GM18502 (cell line): Measurements from ENCODE around the gene KRTAP5-11.
"Not testable (repeated sequence)": the region's sequence is repeated elsewhere in the genome, so short reads cannot be mapped to it uniquely, and the experiment has no call there.

Experiments used
- ATAC-seq: cut with Tn5 transposase; IDR thresholded peaks from one replicate; pipeline ENCODE4 v1.9.1; 2021; ENCODE audit warnings: mild to moderate bottlenecking; ENCODE audit not compliant: unreplicated experiment, poor library complexity

The KRTAP5-11 gene

DNA sequence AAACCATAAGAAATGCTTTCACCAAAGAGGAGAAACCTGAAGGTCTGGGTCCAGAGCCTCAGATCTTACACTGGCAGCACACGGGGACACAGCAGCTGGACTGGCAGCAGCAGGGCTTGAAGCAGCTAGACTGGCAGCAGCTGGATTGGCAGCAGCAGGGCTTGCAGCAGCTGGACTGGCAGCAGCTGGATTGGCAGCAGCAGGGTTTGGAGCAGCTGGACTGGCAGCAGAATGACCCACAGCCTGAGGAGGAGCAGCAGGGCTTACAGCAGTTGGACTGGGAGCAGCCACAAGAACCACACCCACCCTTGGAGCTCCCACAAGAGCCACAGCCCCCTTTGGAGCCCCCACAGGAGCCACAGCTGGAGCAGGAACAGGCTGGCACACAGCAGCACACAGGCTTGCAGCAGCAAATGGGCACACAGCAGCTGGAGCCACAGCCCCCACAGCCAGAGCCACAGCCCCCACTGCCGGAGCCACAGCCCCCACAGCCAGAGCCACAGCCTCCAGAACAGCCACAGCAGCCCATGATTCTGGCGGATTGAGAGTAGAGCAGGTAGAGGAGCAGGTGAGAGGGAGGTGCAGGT is at the start of gene KRTAP5-11:
Gene KRTAP5-11, minus strand, starts transcription at position 567 of the 587 bp plus-strand sequence. Its CDS starts 38 bp downstream, at position 529.
- no peak for ATAC-seq

GRCh38 chr11:71631551-71631950 is 48.9 kb upstream of the KRTAP5-11 start:
- ATAC-seq: not testable (repeated sequence)

DNA sequence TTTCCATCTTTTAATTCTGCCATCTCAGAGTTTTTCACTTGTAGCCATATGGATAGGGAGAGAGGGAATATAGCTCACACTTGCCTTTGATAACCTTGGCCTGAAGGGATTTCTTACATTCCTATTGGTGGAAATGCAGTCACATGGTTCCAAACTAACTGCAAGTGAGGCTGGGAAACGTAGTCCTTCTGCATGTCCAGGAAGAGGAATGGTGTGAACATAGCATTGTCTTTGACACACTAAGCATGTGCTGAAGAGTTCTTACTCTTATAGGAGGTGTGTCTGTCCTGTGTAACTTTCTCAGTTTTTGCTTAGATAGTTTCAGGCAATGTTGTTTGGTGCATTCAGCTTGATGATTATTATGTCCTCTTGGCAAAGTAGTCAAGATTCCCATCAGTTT is 47.4 kb upstream of the KRTAP5-11 start:
- not testable (repeated sequence) for ATAC-seq

DNA sequence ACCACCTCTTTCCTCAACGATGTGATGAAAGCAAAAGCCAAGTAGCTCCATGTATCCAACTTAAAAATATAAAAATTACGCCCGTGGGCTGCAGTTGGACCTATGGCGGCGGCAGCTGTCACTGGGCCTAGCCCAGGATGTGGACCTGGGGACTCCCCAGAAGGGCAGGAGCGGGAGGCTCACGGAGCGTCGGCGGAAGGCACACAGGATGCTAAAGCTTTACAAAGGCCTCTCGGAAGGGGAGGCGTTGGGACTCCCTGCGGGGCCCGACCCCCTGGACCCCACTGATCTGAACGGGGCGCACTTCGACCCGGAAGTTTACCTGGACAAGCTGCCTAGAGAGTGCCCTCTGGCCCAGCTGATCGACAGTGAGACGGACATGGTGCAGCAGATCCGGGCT is 46.3 kb upstream of the KRTAP5-11 start:
- ATAC-seq: not testable (repeated sequence)

DNA sequence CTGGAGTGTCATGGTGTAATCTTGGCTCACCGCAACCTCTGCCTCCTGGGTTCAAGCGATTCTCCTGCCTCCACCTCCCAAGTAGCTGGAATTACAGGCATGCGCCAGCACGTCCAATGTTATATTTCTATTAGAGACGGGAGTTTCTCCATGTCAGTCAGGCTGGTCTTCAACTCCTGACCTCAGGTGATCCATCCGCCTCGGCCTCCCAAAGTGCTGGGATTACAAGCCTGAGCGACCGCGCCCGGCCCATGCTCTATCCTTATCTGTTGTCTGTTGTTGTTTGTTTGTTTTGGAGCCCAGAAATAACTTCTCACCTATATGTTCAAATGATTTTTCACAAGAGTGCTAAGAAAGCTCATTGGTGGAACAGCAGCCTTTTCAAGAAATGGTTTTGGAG is 40.6 kb upstream of the KRTAP5-11 start:
- not testable (repeated sequence) for ATAC-seq

DNA sequence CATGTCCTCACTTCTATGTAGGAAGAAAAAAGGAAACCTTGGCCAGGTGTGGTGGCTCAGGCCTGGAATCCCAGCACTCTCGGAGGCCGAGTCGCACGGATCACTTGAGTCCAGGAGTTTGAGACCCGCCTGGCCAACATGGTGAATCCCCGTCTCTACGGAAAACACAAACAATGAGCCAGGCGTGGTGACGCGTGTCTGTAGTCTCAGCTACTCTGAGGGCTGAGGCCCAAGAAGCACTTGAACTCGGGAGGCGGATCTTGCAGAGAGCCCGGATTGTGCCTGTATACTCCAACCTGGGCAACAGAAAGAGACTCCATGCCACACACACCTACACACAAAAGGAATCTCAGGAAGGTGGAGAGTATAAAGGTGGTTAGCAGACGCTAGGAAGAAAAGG is 39.9 kb upstream of the KRTAP5-11 start:
- not testable (repeated sequence) for ATAC-seq

GRCh38 chr11:71615003-71615402 is 32.3 kb upstream of the KRTAP5-11 start:
- ATAC-seq: not testable (repeated sequence)

DNA sequence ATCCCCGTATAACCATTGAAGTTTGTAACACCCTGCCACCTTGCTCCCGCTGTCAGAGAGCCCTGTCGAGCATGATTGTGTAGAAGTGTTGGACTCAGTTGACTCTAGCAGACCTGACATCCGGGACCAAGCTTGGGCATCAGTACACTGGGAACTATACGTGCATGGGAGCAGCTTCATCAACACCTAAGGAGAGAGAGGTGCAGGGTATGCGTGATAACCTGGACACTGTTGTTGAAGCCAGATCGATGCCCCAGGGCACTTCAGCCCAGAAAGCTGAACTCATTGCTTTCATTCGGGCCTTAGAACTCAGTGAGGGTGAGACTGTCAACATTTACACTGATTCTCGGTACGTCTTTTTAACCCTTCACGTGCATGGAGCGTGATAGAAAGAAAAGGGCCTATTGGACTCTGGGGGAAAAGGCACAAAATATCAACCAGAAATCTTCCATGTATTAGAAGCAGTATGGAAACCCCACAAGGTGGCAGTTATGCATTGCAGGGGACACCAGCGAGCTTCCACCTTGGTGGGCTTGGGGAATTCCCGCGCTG is 31.8 kb upstream of the KRTAP5-11 start:
- not testable (repeated sequence) for ATAC-seq

GRCh38 chr11:71613931-71614330 is 31.3 kb upstream of the KRTAP5-11 start:
- ATAC-seq: not testable (repeated sequence)

GRCh38 chr11:71611218-71611910 is 28.7 kb upstream of the KRTAP5-11 start:
- not testable (repeated sequence) for ATAC-seq

- not testable (repeated sequence) for ATAC-seq
These were observed 25.6 kb upstream of the KRTAP5-11 start for GRCh38 chr11:71608272-71608671.

GRCh38 chr11:71607520-71608216 is 25.0 kb upstream of the KRTAP5-11 start:
- not testable (repeated sequence) for ATAC-seq

GRCh38 chr11:71606853-71607519 is 24.3 kb upstream of the KRTAP5-11 start:
- ATAC-seq: not testable (repeated sequence)

DNA sequence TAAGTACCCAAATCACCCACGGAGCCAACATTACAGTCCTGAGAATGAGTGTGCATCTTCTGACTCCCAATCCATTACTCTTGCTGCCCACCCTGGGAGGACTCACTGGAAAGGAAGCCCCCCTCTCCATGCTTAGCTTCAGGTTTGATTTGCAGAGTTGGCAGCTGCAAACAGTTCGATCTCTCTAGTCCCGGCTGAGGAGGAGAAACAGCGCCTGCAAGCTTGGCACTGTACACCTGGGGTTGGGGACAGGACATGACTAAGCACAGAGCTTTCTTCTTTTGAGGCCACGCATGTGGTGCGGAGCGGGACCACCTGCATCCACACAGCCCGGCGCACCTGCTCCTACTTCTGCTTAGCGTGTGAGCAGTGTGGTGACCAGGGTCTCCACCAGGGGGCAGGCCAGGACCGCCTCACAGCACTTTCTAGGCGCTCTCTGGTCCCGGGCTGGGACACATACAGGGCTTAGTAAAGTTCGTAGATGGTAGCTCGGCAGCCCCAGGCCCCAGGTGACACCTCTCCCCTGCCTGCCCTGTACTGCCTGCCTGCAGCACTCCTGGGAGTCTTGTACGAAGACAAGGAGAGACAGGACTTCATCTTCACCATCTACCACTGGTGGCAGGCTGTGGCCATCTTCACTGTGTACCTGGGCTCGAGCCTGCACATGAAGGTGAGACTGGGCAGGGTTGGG is 22.3 kb upstream of the KRTAP5-11 start:
- not testable (repeated sequence) for ATAC-seq

GRCh38 chr11:71603221-71603620 is 20.5 kb upstream of the KRTAP5-11 start:
- not testable (repeated sequence) for ATAC-seq

GRCh38 chr11:71589546-71589920 is 6.9 kb upstream of the KRTAP5-11 start:
- ATAC-seq: not testable (repeated sequence)

- ATAC-seq: not testable (repeated sequence)
These were observed 6.3 kb upstream of the KRTAP5-11 start for GRCh38 chr11:71588822-71589545.

DNA sequence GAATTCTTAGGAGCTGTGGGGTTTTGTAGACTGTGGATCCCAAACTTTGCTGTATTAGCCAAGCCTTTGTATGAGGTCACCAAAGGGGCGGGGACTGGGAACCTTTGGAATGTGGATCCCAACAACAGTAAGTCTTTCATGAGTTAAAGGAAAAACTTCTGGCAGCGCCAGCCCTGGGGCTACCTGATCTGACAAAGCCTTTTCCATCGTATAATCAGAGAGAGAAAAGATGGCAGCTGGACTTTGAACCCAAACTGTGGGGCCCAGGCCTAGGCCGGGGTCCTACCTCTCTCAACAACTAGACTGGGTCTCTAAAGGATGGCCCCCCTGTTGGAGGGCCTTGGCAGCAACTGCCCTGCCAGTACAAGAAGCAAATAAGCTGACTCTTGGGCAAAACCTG is 5.6 kb upstream of the KRTAP5-11 start:
- ATAC-seq: not testable (repeated sequence)

DNA sequence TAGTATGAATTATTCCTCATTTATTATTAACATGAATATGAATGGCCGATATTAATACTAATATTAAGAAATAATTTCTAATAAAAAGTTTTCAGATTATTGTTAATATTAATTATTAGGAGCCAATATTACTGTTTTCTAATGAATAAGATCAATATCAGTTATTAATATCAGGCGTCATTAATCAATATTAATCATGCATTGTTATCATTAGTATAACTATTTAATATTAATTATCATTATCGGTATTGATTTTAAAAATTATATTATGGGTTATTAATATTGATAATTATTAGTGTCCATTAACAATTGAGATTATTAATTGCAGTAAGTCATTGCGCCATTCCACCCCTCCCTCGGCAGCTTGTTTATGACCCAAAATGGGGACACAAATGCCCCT is 3.0 kb upstream of the KRTAP5-11 start:
- ATAC-seq: not testable (repeated sequence)
